Stimulated activated CD8-positive, alpha-beta memory T cell treated with anti-CD3 and anti-CD28 coated beads, Interleukin-7, amount 100 ng/mL, for 4 hours (primary cell): Measurements from ENCODE around the gene PCDHB16.
"Not testable (repeated sequence)": the region's sequence is repeated elsewhere in the genome, so short reads cannot be mapped to it uniquely, and the experiment has no call there.

Experiments
- DNase-seq, 2 donors: peaks; one replicate each; pipeline ENCODE4 v3.0.0-alpha.2; 2020; ENCODE audit warnings: low read depth in 2 of 2

PCDHB16 gene

DNA sequence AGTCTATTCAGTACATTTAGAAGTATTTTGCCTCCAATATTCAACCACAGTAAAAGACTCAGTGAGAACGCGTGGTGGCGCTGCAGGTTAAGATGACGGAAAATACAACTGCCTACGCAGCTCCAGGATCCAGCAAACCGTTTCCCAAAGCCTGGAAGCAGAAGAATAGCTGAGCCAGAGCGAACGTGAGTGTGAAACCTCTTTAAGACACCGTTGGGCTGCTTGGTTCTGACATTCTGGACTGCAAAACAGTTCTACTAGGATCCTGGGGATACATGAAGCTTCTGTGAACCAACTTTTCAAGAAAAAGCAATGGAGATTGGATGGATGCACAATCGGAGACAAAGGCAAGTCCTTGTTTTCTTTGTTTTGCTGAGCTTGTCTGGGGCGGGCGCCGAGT is at the start of gene PCDHB16:
Gene PCDHB16 (plus strand): TSS at position 140 of the 400 bp plus-strand sequence. CDS start 173 bp downstream, at position 313.
- DNase-seq, result no peak

DNA sequence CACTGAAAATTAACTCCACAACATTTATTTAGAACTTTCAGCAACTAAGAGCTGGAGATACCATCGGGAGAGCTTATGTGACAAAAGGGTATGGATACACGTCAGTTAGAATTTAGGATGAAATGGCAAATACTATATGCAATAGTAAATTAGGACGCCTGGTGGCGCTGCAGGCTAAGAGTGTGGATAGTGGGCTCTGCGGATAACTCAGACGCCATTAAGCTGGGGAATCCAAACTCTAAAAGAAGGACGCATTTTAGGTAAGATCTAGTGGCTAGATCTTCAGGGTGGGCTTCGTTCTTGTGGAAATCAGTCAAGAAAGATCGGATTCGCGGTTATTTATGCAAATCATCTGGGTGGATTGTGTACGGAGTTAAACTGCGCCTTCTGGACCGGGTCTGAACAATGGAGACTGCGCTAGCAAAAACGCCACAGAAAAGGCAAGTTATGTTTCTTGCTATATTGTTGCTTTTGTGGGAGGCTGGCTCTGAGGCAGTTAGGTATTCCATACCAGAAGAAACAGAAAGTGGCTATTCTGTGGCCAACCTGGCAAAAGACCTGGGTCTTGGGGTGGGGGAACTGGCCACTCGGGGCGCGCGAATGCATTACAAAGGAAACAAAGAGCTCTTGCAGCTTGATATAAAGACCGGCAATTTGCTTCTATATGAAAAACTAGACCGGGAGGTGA is 47.0 kb upstream of the PCDHB16 start, which contains the start of gene PCDHB5:
Gene PCDHB5 (plus strand): TSS at position 177 of the 688 bp plus-strand sequence. CDS start 229 bp downstream, at position 406.
- DNase-seq, result no peak

DNA sequence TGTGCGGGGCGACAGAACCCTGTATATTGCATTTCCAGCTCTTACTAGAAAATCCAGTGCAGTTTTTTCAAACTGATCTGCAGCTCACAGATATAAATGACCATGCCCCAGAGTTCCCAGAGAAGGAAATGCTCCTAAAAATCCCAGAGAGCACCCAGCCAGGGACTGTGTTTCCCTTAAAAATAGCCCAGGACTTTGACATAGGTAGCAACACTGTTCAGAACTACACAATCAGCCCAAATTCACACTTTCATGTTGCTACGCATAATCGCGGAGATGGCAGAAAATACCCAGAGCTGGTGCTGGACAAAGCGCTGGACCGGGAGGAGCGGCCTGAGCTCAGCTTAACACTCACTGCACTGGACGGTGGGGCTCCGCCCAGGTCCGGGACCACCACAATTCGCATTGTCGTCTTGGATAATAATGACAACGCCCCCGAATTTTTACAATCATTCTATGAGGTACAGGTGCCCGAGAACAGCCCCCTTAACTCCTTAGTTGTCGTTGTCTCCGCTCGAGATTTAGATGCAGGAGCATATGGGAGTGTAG is 46.4 kb upstream of the PCDHB16 start:
- no peak for DNase-seq

DNA sequence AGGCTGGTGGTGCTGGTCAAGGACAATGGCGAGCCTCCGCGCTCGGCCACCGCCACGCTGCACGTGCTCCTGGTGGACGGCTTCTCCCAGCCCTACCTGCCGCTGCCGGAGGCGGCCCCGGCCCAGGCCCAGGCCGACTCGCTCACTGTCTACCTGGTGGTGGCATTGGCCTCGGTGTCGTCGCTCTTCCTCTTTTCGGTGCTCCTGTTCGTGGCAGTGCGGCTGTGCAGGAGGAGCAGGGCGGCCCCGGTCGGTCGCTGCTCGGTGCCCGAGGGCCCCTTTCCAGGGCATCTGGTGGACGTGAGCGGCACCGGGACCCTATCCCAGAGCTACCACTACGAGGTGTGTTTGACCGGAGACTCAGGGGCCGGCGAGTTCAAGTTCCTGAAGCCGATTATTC is 44.8 kb upstream of the PCDHB16 start:
- DNase-seq, result not testable (repeated sequence)

DNA sequence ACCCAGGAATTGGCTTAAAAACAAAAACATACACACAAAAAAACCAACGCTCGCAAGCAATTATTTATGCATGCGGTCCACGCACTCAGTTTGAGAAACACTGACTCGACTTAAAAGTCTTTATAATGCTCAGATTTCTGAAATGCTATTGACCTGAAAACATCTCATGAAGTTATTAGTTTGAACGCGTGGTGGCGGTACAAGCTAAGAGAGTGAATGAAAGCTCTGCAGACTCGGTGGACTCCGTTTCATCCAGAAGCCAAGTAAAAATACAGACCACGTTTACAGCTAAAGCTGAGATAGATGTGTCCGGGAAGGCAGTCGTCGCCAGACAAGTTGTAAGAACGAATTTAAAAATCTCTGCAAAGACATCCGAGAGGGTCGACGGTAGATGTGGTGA is 32.4 kb upstream of the PCDHB16 start, which contains the start of gene PCDHB6:
Gene PCDHB6 (plus strand): TSS at position 246 of the 400 bp plus-strand sequence. CDS start 201 bp downstream, outside the sequence.
- DNase-seq, result no peak

DNA sequence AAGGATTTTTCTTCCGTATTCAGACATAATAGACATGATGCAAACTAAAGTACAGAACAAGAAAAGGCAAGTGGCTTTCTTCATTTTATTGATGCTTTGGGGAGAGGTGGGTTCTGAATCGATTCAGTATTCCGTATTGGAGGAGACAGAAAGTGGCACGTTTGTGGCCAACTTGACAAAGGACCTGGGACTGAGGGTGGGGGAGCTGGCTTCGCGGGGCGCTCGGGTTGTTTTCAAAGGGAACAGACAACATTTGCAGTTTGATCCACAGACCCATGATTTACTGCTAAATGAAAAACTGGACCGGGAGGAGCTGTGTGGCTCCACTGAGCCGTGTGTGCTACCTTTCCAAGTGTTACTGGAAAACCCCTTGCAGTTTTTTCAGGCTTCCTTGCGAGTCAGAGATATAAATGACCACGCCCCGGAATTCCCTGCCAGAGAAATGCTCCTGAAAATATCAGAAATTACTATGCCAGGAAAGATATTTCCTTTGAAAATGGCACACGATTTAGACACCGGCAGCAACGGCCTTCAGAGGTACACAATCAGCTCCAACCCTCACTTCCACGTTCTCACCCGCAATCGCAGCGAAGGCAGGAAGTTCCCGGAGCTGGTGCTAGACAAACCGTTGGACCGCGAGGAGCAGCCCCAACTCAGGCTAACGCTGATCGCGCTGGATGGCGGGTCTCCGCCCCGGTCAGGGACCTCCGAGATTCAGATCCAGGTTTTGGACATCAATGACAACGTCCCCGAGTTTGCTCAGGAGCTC is 31.8 kb upstream of the PCDHB16 start:
- DNase-seq, result no peak

DNA sequence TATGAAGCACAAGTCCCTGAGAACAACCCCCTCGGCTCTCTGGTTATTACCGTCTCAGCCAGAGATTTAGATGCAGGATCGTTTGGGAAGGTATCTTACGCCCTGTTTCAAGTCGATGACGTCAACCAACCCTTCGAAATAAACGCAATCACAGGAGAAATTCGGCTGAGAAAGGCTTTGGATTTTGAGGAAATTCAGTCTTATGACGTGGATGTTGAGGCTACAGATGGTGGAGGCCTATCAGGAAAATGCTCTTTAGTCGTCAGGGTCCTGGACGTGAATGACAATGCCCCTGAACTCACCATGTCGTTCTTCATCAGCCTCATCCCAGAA is 31.2 kb upstream of the PCDHB16 start:
- DNase-seq, result no peak

DNA sequence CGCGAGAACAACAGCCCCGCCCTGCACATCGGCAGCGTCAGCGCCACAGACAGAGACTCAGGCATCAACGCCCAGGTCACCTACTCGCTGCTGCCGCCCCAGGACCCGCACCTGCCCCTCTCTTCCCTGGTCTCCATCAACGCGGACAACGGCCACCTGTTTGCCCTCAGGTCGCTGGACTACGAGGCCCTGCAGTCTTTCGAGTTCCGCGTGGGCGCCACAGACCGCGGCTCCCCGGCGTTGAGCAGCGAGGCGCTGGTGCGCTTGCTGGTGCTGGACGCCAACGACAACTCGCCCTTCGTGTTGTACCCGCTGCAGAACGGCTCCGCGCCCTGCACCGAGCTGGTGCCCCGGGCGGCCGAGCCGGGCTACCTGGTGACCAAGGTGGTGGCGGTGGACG is 30.6 kb upstream of the PCDHB16 start:
- not testable (repeated sequence) for DNase-seq

DNA sequence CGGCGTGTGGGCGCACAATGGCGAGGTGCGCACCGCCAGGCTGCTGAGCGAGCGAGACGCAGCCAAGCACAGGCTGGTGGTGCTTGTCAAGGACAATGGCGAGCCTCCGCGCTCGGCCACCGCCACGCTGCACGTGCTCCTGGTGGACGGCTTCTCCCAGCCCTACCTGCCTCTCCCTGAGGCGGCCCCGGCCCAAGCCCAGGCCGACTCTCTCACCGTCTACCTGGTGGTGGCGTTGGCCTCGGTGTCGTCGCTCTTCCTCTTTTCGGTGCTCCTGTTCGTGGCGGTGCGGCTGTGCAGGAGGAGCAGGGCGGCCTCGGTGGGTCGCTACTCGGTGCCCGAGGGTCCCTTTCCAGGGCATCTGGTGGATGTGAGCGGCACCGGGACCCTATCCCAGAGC is 30.1 kb upstream of the PCDHB16 start:
- DNase-seq, result not testable (repeated sequence)

DNA sequence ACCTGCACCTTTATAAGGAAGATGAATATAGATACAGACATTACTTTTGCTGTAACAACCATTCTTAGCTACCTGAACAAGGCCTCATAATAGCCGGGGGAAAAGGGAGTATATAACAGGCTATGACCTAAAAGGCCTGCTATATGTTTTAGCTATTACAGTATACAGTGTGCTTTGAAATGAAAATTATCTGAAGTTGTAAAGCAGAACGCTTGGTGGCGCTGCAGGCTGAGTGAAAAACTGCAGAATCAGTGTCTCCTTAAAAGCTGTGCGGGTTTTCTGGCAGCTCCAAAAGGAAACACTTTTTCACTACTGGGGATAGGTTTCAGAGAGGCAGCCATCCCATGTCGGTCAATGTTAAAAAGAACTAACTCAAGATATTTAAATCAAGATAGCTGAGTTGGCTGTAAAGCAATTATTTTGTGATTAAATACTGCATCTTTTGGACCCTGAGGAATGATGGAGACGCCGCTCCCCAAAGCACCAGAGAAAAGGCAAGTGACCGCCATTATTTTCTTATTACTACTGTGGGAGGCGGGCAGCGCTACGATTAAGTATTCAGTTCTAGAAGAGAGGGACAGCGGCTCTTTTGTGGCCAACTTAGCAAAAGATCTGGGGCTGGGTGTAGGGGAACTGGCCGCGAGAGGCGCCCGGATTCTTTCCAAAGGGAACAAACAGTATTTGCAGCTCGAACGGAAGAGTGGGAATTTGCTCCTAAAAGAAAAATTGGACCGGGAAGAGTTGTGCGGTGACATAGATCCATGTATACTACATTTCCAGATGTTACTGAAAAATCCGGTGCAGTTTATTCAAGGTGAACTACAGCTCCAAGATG is 26.4 kb upstream of the PCDHB16 start:
- no peak for DNase-seq

DNA sequence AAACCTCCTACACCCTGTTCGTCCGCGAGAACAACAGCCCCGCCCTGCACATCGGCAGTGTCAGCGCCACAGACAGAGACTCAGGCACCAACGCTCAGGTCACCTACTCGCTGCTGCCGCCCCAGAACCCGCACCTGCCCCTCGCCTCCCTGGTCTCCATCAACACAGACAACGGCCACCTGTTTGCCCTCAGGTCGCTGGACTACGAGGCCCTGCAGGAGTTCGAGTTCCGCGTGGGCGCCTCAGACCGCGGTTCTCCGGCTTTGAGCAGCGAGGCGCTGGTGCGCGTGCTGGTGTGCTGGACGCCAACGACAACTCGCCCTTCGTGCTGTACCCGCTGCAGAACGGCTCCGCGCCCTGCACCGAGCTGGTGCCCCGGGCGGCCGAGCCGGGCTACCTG is 24.8 kb upstream of the PCDHB16 start:
- DNase-seq, result not testable (repeated sequence)

DNA sequence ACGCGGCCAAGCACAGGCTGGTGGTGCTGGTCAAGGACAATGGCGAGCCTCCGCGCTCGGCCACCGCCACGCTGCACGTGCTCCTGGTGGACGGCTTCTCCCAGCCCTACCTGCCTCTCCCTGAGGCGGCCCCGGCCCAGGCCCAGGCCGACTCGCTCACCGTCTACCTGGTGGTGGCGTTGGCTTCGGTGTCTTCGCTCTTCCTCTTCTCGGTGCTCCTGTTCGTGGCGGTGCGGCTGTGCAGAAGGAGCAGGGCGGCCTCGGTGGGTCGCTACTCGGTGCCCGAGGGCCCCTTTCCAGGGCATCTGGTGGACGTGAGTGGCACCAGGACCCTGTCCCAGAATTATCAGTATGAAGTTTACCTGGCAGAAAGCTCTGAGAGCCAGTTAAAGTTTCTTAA is 24.3 kb upstream of the PCDHB16 start:
- DNase-seq, result not testable (repeated sequence)

DNA sequence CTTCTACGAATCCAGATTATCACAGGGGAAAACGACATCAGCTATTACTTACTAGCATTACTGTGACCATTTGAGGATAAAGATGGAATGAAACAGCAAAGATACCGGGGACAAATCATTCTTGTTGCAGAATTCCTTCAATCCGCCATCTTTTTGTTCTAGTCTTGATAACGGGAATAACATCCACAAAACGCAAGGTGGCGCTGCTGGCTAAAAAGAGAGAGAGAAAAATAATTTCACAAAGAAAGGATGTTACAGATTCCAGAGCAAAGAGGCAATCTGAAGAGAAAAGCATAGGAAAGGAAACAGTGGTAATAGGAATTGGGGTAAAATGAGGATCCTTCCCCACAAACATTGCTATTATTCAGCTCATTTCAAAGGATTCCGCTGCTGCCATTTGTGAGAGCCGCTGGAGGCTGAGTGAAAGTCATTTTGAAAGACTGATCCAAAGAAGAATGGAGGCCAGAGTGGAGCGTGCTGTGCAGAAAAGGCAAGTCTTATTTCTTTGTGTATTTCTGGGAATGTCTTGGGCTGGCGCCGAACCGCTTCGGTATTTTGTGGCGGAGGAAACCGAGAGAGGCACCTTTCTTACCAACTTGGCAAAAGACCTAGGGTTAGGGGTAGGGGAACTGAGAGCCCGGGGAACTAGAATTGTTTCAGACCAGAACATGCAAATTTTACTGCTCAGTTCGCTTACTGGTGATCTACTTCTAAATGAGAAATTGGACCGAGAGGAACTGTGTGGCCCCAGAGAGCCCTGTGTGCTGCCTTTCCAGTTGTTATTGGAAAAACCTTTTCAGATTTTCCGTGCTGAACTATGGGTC is 9.6 kb upstream of the PCDHB16 start, which contains the start of gene PCDHB7:
Gene PCDHB7 (plus strand): TSS at position 264 of the 824 bp plus-strand sequence. CDS start 192 bp downstream, at position 456.
- DNase-seq, result no peak

DNA sequence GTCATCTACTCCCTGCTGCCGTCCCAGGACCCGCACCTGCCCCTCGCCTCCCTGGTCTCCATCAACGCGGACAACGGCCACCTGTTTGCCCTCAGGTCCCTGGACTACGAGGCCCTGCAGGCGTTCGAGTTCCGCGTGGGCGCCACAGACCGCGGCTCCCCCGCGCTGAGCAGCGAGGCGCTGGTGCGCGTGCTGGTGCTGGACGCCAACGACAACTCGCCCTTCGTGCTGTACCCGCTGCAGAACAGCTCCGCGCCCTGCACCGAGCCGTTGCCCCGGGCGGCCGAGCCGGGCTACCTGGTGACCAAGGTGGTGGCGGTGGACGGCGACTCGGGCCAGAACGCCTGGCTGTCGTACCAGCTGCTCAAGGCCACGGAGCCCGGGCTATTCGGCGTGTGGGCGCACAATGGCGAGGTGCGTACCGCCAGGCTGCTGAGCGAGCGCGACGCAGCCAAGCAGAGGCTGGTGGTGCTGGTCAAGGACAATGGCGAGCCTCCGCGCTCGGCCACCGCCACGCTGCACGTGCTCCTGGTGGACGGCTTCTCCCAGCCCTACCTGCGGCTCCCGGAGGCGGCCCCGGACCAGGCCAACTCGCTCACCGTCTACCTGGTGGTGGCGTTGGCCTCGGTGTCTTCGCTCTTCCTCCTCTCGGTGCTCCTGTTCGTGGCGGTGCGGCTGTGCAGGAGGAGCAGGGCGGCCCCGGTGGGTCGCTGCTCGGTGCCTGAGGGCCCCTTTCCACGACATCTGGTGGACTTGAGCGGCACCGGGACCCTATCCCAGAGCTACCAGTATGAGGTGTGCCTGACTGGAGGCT is 7.7 kb upstream of the PCDHB16 start:
- DNase-seq, result not testable (repeated sequence)

DNA sequence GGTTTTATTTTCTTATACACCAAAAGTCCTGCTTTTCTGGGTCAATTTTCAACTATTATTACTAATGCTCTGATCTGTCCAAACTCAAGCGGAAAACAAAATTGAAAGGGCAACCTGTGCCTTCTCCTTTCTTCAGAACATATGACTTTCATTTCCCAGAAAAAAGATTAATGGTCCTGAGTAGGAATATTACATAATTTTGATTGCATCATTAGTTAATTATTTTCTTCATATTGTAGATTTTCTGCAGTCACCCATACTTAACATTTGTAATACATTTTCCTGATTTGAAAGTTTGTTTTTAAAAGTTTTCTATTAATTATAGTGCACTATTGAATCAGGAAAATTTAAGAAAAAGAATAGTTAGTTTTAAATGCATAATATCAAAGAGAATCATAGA is 6.3 kb upstream of the PCDHB16 start:
- no peak for DNase-seq

DNA sequence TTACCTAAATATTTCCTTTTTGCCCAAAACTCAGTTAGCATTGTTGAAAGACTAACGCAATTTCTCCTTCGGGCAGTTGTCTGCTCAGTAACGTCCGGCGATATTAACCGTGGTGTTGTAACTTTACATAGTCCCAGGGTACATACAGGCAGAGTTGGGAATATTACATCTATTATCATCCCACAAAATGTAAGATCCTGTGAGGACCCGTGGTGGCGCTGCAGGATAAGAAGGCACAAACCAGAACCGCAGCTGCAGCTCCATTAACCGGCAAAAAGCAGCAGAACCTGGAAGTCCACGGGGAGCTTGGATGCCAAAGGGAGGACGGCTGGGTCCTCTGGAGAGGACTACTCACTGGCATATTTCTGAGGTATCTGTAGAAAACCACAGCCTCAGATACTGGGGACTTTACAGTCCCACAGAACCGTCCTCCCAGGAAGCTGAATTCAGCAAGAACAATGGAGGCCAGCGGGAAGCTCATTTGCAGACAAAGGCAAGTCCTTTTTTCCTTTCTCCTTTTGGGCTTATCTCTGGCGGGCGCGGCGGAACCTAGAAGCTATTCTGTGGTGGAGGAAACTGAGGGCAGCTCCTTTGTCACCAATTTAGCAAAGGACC is 4.5 kb upstream of the PCDHB16 start, which contains the start of gene PCDHB8:
Gene PCDHB8 (plus strand): TSS at position 214 of the 615 bp plus-strand sequence. CDS start 245 bp downstream, at position 459.
- DNase-seq, result not testable (repeated sequence)

DNA sequence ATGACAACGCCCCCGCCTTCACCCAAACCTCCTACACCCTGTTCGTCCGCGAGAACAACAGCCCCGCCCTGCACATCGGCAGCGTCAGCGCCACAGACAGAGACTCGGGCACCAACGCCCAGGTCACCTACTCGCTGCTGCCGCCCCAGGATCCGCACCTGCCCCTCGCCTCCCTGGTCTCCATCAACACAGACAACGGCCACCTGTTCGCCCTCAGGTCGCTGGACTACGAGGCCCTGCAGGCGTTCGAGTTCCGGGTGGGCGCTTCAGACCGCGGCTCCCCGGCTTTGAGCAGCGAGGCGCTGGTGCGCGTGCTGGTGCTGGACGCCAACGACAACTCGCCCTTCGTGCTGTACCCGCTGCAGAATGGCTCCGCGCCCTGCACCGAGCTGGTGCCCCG is 2.8 kb upstream of the PCDHB16 start:
- not testable (repeated sequence) for DNase-seq

DNA sequence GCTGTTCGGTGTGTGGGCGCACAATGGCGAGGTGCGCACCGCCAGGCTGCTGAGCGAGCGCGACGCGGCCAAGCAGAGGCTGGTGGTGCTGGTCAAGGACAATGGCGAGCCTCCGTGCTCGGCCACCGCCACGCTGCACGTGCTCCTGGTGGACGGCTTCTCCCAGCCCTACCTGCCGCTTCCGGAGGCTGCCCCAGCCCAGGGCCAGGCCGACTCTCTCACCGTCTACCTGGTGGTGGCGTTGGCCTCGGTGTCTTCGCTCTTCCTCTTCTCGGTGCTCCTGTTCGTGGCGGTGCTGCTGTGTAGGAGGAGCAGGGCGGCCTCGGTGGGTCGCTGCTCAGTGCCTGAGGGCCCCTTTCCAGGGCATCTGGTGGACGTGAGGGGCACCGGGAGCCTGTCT is 2.3 kb upstream of the PCDHB16 start:
- not testable (repeated sequence) for DNase-seq

DNA sequence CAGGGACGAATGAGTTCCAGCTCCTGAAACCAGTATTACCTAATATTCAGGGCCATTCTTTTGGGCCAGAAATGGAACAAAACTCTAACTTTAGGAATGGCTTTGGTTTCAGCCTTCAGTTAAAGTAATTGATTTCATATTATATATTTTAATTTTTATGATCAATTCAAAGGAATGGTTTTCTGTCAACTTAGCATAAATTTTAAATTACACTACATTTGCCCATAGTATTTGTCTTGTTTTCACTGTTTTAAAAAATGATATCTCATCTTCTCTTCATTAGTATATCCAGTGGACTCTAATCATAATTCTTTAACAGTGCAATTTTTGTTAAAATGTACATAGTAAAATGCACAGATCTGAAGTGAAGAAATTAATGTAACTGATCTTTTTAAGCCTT is 1.9 kb upstream of the PCDHB16 start:
- DNase-seq, result no peak
